Choroid plexus epithelial cell (primary cell): ENCODE data around the gene TBC1D22A.
A peak's percentile ranks its signal among the peaks of the same experiment; 100 is the strongest.

Experiments
- DNase-seq: peaks from one replicate; pipeline ENCODE4 v3.0.0-alpha.2; 2010; ENCODE audit warnings: low read depth
- H3K4me3 ChIP-seq: 2 replicates; pipeline ENCODE4 v1.5.1; 2011; ENCODE audit warnings: low read depth, mild to moderate bottlenecking, control low read depth, low read length, moderate library complexity
- TF ChIP-seq, protein P1 (sequence below): conservative IDR thresholded peaks from 2 replicates; pipeline ENCODE4 v1.5.1; 2011; ENCODE audit warnings: low read depth, mild to moderate bottlenecking, control low read depth, inconsistent platforms, low read length, moderate library complexity

Gene TBC1D22A

DNA sequence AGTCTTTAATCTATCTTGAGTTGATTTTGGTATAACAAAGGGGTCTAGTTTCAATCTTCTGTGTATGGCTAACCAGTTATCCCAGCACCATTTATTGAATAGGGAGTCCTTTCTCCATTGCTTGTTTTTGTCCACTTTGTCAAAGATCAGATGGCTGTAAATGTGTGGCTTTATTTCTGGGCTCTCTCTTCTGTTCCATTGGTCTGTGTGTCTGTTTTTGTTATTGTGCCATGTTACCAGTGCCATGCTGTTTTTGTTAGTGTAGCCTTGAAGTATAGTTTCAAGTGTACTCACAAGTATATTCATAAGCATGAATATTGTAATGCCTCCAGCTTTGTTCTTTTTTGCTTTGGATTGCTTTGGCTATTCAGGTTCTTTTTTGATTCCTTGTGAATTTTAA lies 159.6 kb downstream of the TBC1D22A start:
- TF ChIP-seq, protein P1, sequence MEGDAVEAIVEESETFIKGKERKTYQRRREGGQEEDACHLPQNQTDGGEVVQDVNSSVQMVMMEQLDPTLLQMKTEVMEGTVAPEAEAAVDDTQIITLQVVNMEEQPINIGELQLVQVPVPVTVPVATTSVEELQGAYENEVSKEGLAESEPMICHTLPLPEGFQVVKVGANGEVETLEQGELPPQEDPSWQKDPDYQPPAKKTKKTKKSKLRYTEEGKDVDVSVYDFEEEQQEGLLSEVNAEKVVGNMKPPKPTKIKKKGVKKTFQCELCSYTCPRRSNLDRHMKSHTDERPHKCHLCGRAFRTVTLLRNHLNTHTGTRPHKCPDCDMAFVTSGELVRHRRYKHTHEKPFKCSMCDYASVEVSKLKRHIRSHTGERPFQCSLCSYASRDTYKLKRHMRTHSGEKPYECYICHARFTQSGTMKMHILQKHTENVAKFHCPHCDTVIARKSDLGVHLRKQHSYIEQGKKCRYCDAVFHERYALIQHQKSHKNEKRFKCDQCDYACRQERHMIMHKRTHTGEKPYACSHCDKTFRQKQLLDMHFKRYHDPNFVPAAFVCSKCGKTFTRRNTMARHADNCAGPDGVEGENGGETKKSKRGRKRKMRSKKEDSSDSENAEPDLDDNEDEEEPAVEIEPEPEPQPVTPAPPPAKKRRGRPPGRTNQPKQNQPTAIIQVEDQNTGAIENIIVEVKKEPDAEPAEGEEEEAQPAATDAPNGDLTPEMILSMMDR = no peak
- no peak for DNase-seq
- no peak overlapping the region for H3K4me3 ChIP-seq

DNA sequence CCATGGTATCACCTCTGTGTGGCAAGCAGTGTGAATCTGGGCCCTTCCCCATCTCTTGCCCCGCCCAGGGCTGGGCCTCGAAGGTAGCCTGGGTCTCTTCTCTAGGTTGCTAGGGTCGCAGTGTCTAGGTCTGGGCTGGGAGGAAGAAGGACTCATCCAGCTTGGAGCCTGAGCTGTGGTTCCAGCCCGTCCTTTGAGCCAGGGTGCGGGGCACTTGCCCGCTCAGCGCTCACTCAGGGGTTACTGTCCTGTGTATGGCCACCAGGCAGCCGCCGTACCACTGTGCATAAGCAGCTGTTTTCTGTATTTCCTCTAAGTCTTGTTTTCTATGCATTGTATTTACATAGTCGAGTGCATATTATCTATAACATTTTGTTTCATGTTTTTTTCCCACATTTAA lies 160.9 kb downstream of the TBC1D22A start:
- no peak for DNase-seq
- TF ChIP-seq, protein P1 = no peak
- no peak overlapping the region for H3K4me3 ChIP-seq

DNA sequence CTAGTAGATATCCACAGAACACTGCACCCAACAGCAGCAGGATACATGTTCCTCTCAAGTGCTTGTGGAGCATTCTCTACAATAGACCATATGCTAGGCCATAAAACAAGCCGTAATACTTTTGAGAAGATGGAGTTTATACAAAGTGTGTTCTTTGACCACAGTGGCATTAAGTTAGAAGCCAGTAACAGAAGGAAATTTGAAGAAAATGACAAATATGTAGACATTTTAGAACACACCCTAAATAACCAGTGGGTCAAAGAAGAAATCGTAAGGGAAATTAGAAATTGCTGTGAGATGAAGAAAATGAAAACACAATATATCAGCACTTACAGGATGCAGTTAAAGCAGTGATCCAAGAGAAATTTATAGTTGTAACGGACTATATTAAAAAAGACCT lies 163.4 kb downstream of the TBC1D22A start:
- TF ChIP-seq, protein P1 = no peak
- DNase-seq = no peak
- no peak overlapping the region for H3K4me3 ChIP-seq

DNA sequence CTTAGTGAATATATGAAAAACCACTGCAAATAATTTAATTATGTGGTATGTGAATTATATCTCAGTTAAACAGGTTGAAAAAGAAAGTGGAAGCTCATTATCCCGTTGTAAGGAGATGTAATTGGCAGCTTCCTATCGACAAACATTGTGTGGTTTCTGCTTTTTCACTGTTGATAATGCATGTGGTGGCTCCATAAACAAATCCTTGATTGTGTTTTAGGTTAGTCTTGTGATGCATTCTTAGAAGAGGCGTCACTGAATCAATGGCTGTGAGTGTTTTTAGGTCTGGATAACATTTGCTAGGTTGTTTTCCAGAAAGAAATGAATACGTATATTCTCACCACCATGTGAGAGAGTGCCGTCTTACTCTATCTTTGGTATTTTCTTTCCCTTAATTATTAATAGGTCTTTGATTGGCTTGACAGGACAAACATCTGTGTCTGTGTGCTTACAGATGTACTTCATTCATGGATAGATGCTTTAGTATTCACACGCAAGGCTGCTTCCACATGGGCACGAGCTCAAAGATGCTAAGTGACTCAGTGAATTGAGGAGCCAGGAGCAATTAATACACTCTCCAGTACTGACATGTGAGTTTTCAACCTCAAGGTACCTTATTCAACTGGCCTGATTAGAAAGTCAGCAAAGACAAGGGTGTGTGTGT lies 166.7 kb downstream of the TBC1D22A start:
- TF ChIP-seq, protein P1 = no peak
- no peak for DNase-seq
- H3K4me3 ChIP-seq = no peak overlapping the region

DNA sequence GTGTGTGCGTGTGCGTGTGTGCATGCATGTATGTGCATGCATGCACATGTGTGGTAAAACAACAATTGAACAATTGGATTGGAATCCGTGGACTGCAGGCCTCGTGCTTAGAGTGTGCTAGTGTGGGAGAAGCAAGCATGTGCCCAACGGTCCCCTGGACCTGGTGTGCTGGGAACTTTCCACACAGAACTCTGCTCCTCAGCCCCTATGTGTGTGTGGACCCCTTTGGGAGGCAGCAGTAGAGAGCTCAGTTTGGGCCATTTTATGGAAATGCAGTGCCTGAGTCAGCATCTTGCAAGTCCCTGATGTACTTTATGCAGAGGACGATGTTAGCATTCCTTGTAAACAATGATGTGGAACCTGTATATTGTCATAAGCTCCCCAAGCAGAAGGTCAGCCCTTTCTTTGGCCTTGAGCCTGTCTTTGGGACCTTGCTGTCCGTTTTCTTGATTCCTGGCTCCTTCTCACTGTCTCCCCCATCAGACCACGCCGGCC lies 167.3 kb downstream of the TBC1D22A start:
- TF ChIP-seq, protein P1 = no peak
- H3K4me3 ChIP-seq = no peak overlapping the region
- no peak for DNase-seq

DNA sequence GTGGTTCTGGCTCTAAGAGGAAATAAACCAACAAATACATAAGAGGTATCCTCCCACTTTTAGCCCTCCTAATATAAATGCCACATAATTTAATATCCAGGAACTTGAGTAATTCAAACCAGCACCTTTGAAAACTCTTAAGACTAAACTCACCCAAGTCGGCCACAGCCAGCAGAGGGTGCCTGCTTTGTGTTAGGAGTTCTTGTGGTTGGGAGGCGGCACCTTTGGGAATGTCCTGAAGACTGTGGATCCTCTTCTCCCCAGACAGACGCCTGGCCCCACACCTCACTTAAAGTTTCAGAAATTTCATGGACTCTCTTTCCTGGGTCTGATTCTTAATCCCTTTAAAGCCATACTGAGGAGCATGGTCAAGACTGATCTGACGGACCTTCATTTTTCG lies 169.0 kb downstream of the TBC1D22A start:
- TF ChIP-seq, protein P1 = peak; percentile 58
- DNase-seq = peak; percentile 58
- no peak overlapping the region for H3K4me3 ChIP-seq

DNA sequence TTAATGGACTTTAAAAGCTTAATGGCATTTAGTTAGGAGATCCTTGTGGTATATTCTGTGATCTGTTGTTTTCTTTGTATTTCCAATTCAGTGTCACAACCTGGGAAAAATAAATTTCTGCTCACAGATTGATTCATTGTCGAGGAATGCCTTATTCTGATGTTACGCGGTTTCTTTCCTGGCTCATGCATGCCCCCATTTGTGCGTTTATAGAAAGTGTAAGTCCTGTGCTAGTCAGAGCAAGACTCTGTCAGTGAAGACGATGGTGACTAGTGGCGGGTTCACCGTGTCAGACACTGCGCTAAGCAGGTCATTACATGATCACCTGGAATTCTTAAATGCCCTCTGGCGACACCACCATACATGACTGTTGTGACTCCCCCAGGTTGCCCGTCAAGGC lies 169.4 kb downstream of the TBC1D22A start:
- DNase-seq = peak; percentile 62
- TF ChIP-seq, protein P1 = peak; percentile 8
- H3K4me3 ChIP-seq = no peak overlapping the region
